Stimulated activated CD8-positive, alpha-beta memory T cell treated with anti-CD3 and anti-CD28 coated beads, Interleukin-4, amount 100 ng/mL, for 48 hours (primary cell): ENCODE results near the gene CCL18.
"Not testable (repeated sequence)": the region's sequence is repeated elsewhere in the genome, so short reads cannot be mapped to it uniquely, and the experiment has no call there.

Experiments
- DNase-seq: peaks from one replicate; pipeline ENCODE4 v3.0.0-alpha.2; 2020

Gene CCL18

GRCh38 chr17:36072431-36073121 is 8.5 kb downstream of the CCL18 start:
- DNase-seq = peak; percentile 89

GRCh38 chr17:36074365-36074764 is 10.3 kb downstream of the CCL18 start:
- no peak for DNase-seq

DNA sequence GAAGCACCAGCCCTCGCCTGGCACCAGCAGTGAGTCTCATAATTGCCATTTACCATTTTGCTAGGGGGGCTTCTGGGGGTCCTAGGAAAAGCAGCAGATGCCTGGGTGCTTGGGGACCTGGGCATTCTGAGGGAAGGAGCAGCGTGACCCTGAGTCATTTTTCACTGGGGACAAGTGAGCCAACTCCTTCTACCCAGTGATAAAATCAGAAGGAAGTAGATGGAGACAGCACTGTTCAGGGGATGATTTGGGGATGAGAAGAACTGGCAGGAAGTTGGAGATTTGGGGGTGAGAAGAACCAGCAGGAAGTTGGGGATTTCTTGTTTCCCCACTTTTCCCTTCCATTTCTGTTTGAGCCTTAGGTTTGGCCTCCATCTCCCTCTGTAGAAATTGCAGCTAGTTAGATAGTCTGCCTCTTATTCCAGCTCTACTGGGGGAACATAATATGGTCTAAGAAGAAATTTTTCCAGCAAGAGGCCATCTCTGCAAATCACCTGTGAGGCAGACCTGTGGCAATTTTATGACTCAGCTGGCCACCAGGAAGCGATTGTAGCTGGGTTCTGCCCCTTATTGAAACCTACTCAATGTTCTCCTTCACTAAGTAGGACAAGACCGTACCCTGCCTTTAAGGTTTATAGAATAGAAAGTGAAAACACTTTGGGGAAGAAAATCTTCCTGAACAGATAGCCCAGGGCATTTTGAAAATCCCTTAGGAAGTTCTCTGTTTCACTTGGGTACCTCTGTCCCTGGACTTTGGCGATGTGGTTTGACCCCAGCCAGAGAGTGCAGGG is 17.8 kb downstream of the CCL18 start:
- DNase-seq = not testable (repeated sequence)

DNA sequence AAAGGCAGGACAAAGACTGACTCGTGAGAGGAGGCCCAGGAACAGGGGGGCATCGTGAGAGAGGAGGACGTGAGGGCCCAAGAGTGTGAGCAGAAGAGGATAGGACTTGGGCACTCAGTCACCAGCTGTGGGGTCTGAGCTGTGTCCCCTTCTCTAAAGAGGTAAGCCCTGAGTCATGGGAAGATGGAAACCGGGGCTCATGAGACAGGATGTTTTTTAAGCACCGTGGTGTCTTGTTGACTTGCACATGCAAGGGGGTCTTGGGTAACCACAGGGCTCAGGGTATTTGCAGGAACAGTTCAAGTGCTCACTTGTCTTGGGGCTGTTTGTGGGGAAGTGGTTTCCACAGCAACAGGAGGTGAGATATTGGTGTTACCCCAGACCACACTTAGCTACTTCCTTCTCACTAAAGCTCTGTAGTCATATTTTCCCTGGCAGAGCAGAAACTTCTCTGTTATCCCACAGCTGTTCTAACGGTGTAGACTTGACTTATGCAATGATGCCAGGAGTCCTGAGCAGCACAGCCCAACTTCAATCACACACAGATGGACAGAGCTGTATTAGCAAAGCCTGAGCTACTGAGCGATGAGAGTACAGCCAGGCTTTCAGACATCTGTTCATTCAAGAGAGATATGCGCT is 18.5 kb downstream of the CCL18 start:
- peak; percentile 71 for DNase-seq

- not testable (repeated sequence) for DNase-seq
Observed at GRCh38 chr17:36083691-36084090, 19.6 kb downstream of the CCL18 start.

DNA sequence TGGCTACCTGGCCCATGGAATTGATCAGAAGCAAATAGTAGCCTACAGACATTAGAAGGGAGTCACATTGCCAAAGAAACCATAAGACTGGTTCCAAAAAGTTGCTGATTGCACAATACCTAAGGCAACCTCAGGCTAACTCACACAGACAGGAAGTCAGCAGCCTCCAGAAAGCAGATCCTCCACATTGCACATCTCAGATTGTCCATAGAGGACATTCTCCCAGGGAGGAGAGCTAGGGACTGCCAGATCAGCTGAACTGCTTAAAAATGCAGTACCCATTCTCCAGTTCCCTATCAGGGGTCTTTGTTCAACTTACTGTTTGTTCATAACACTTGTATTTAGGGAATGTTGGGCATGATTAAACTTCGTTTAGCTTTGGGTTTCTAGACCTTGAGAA is 21.7 kb downstream of the CCL18 start:
- DNase-seq = no peak

DNA sequence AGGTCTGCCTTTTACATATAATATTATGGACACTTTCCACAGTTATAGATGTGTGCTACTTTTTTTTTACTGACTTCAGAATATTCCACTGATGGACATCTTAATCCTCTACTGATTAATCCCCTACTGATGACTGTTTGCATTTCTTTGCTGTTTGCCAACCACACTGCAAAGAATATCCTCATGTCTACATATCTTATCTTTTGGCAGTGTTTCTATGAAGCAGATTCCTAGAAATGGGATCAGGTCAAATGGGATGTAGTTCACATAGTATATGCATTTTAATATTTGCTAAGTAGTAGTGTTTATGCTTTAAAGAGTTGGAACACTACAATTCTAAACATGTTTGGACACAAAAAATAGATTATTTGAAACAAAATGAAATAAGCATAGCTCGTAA is 22.7 kb downstream of the CCL18 start:
- no peak for DNase-seq

- not testable (repeated sequence) for DNase-seq
Observed at GRCh38 chr17:36087471-36087870, 23.4 kb downstream of the CCL18 start.

- not testable (repeated sequence) for DNase-seq
Observed at GRCh38 chr17:36087897-36088572, 24.0 kb downstream of the CCL18 start.

GRCh38 chr17:36088670-36089338 is 24.7 kb downstream of the CCL18 start:
- peak; percentile 49 for DNase-seq

GRCh38 chr17:36089339-36089865 is 25.3 kb downstream of the CCL18 start:
- no peak for DNase-seq

DNA sequence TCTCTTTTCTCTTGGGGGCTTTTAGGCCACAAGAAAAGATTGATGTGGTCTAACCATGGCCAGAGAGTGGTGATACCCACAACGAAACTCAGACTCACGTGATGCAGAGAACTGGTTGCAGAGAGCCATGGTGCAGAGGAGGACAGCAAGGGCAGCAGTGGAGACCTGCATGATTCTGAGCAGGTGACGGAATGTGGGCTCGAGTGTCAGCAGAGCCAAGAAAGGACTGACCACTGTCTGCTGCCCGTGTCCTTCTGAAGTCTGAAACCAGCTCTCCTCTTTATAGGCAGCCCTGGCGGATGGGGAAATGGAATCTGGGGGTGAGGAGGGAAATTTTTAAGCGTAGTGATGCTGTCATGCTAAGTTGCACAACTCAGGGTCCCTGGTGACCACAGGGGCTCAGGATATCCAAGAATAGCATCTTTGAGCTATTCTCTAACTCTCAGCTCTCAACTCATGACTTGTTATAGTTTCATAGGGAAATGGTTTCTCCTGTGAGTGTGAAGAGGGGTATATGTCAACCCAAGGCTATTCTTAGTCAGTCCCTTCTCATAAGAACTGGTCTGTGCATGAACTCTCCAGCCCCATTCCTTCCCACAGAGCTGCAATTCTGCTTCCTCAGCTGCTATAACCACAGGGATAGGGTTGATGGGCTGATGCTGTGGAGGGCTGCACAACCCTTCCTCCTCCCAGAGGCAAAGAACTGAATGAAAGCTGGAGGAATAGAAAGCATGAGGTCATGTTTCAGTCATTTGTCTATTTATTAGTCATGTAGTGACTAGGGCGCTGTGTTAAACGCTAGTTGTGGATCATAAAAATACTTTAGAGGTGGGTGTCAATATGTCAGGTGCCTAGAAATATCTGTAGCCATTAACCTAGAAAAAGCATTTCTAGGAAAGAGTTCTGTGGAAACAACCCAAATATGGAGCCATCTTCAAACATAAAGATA is 26.1 kb downstream of the CCL18 start, which contains the start of gene CCL3:
Gene CCL3, minus strand, starts transcription at position 256 of the 949 bp plus-strand sequence. Its CDS starts 85 bp downstream, at position 171.
- peak; percentile 76 for DNase-seq

DNA sequence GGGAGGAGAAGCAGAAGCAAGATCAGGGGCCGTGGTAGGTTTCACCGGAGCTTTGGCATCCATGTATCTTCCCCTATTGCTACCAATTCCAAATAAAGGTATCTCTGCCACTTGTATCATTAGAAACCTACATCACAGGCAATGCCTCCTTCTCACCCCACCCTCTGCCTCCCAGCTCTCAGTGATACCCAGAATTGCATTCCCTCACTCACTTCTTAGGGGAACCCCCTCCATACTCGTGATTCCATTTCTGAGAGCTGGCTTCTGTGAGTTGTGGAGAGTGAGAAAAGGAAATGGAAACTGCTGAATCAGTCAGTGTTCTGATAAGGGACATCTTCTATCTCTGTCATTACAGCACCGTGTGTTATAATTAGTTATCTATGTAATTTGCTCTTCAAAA is 28.2 kb downstream of the CCL18 start:
- peak; percentile 60 for DNase-seq

- DNase-seq = not testable (repeated sequence)
Observed at GRCh38 chr17:36092715-36093114, 28.6 kb downstream of the CCL18 start.

GRCh38 chr17:36094232-36094631 is 30.2 kb downstream of the CCL18 start:
- no peak for DNase-seq

- DNase-seq = no peak
Observed at GRCh38 chr17:36094746-36095145, 30.7 kb downstream of the CCL18 start.

- no peak for DNase-seq
Observed at GRCh38 chr17:36095992-36096391, 31.9 kb downstream of the CCL18 start.

DNA sequence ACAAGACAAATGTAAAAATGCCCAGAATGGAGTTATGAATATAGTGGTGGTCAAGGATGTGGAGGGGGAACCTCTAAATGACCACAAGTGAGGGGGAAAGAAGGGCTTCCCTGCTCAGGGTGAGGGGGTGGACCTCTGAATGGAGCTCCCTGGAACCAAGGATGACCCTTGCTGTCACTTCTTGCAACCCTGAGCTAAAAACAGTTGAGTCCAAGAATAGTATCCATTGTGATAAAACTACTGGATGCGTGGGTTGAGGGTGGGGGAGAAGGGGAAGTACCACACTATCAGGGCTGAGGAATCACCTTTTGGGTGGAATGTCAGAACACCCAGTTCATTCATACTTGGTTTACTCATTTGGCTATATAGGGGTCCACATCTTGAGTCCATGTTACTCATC is 34.9 kb downstream of the CCL18 start:
- DNase-seq = not testable (repeated sequence)

DNA sequence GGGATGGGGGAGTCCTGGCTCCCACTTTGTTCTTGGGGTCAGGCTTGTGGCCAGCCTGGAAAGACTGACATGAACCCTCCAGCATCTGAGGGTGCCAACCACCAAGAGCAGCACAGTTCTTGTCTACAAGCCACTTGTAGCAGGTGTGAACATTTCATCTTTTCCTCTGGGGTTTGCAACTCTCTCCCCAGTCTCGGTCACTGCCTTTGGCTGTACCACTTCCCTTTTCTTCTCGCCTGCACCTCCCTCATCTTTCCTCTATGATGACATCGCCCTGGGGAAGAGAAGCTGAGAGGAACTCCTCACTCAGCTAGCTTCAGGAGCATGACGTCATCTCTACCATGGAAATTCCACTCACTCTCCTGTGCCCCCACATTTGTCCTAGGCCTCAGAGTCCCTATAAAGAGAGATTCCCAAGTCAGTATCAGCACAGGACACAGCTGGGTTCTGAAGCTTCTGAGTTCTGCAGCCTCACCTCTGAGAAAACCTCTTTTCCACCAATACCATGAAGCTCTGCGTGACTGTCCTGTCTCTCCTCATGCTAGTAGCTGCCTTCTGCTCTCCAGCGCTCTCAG is 39.4 kb downstream of the CCL18 start, which contains the start of gene CCL4:
Gene CCL4, plus strand, starts transcription at position 427 of the 575 bp plus-strand sequence. Its CDS starts 79 bp downstream, at position 506.
- DNase-seq = peak; percentile 64

DNA sequence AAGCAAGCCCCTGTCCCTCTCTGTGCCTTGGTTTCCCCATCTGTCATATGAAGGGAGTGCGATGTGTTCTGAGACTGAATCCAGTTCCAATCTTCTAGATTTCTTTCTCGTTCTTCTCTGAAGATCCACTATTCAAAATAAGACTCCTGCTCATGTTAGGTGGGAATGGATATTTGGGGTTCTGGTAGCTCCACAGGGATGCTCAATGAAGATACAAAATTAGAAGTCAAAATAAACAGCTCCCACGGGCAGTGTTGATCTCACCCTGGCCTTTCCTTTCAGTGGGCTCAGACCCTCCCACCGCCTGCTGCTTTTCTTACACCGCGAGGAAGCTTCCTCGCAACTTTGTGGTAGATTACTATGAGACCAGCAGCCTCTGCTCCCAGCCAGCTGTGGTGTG is 40.2 kb downstream of the CCL18 start:
- not testable (repeated sequence) for DNase-seq
